SH-SY5Y (cell line): ENCODE data around the gene CFL1.

ENCODE experiments used
- GATA2 ChIP-seq: IDR thresholded peaks from 2 replicates; pipeline ENCODE4 v1.6.1; 2011; ENCODE audit warnings: mild to moderate bottlenecking, low read depth, low read length
- GATA3 ChIP-seq: IDR thresholded peaks from 2 replicates; pipeline ENCODE4 v1.6.1; 2011; ENCODE audit warnings: low read depth, mild to moderate bottlenecking, low read length, moderate library complexity

Gene CFL1

DNA sequence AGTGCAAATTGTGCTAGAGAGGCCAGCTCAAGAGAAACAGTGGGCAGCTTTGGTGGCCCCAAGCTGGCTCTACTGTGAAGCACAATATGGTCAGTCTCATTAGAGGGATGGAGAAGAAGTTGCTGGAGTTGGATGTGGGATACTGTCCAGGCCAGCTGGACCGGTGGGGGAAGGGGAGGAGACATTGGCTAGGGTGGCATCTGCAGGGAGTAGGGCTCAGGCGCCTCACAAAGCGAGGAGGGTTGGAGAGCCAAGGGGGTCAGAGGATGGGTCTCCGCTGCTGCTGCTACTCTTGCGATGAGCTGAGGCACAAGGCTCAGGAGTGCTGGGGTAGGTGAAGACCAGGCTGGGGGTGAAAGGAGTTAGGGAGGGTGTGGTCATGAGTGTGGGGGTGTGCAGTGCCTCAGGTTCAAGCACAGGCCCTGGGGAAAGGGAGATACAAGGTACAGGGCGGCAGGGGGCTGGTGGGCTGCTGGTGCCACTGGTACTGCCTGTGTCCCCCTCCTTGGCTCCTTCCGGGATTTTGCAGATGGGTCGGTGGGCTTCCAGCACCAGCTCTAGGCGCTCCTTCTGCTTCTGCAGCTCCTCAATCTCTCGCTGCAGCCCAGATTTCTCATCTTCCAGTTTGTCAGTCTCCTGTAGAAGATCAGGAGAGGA is 34.8 kb upstream of the CFL1 start:
- TF ChIP-seq GATA3 (no peak), GATA2 (no peak)

GRCh38 chr11:65891219-65892136 is 33.5 kb upstream of the CFL1 start:
- no peak for TF ChIP-seq GATA3
- no peak for TF ChIP-seq GATA2

DNA sequence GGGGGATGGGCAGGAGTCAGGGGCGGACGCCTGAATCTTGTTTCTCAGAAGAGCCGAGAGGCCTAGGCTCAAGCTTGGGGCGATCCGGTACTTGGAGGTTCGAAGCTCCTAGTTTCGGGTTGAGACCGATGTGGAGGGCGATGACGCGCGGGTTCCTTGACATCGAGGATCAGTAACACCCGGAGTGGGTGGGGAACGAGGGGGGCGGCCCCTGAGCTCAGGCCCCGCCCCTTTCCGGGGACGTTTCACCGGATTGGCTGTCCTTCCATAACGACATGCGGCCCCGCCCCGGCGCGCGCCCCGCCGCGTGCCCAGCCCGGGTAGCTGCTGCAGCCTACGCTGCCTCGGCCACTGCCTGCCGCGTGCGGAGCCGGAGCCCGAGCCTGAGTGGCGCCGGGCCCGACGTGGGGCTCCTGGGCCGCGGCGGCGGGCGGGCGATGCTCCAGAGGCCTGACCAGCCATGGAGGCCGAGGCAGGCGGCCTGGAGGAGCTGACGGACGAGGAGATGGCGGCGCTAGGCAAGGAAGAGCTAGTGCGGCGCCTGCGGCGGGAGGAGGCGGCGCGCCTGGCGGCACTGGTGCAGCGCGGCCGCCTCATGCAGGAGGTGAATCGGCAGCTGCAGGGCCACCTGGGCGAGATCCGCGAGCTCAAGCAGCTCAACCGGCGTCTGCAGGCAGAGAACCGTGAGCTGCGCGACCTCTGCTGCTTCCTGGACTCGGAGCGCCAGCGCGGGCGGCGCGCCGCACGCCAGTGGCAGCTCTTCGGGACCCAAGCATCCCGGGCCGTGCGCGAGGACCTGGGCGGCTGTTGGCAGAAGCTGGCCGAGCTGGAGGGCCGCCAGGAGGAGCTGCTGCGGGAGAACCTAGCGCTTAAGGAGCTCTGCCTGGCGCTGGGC is 32.6 kb upstream of the CFL1 start, which contains the start of gene CCDC85B:
Gene CCDC85B, plus strand, starts transcription at position 350 of the 895 bp plus-strand sequence. Its CDS starts 111 bp downstream, at position 461.
- TF ChIP-seq GATA2: no peak
- TF ChIP-seq GATA3: no peak

- TF ChIP-seq GATA2 (no peak; the same call in 1 of the 2 replicates), GATA3 (no peak)
These were observed 30.3 kb upstream of the CFL1 start, which contains the start of gene FIBP for GRCh38 chr11:65888163-65888814. Gene FIBP, minus strand, starts transcription at chr11:65888471. Its CDS starts 53 bp downstream, at chr11:65888418.

- TF ChIP-seq GATA2: no peak
These were observed 29.8 kb upstream of the CFL1 start for GRCh38 chr11:65887723-65888162.

GRCh38 chr11:65886826-65887722 is 29.1 kb upstream of the CFL1 start:
- TF ChIP-seq GATA2: no peak
- TF ChIP-seq GATA3: no peak

- TF ChIP-seq GATA2 (no peak), GATA3 (no peak)
These were observed 28.0 kb upstream of the CFL1 start for GRCh38 chr11:65885808-65886536.

DNA sequence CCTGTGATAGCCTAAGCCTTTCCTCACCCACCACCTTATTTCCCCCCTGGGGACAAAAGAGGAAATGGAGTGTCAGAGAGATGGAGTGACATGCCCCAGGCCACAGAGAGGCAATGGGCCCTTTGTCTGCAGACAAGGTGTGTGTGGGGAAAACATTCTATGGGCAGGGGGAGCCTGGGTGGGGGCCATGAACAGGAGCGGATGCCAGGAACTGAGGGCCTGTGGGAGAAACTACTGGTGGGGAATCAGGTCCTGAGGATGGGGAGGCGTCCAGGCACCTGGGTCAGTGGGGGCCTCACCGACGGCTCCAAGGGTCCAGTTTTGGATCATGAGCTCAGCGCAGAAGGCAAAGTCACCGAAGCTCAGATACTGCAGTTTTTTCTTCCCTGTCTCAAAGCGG is 27.3 kb upstream of the CFL1 start:
- TF ChIP-seq GATA3: no peak
- TF ChIP-seq GATA2: no peak

- TF ChIP-seq GATA2 (no peak), GATA3 (no peak)
These were observed 26.7 kb upstream of the CFL1 start for GRCh38 chr11:65884716-65885092.

- TF ChIP-seq GATA3 (no peak), GATA2 (no peak)
These were observed 26.1 kb upstream of the CFL1 start for GRCh38 chr11:65883786-65884715.

DNA sequence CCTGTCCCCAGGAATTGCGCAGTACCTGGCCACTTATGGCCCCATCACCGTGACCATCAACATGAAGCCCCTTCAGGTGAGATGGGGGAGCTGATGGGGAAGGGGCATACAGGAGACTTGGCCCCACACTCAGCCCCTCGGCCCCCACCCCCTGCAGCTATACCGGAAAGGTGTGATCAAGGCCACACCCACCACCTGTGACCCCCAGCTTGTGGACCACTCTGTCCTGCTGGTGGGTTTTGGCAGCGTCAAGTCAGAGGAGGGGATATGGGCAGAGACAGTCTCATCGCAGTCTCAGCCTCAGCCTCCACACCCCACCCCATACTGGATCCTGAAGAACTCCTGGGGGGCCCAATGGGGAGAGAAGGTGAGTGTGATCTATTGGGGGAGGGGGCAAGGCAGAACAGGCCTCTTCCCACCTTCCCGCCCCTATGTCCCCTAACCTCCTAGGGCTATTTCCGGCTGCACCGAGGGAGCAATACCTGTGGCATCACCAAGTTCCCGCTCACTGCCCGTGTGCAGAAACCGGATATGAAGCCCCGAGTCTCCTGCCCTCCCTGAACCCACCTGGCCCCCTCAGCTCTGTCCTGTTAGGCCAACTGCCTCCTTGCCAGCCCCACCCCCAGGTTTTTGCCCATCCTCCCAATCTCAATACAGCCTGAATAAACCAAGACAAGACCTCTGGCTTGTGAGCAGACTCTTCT is 25.2 kb upstream of the CFL1 start:
- TF ChIP-seq GATA2 (no peak), GATA3 (no peak)
